DOHH2 (cell line): Measurements from ENCODE around the gene CABLES1.

ENCODE experiments used
- CTCF ChIP-seq: fragments of 200-600 bp; sonication (generic); IDR thresholded peaks from one replicate; pipeline ENCODE4 v1.5.1; 2014; ENCODE audit warnings: antibody characterized with exemption, mild to moderate bottlenecking, low read depth, low read length; ENCODE audit not compliant: poor library complexity, severe bottlenecking
- EZH2phosphoT487 ChIP-seq: fragments of 200-600 bp; sonication (generic); IDR thresholded peaks from 2 replicates; pipeline ENCODE4 v1.6.1; 2017; ENCODE audit warnings: borderline replicate concordance, mild to moderate bottlenecking, antibody characterized with exemption, low read length, moderate library complexity, mixed read lengths

DNA sequence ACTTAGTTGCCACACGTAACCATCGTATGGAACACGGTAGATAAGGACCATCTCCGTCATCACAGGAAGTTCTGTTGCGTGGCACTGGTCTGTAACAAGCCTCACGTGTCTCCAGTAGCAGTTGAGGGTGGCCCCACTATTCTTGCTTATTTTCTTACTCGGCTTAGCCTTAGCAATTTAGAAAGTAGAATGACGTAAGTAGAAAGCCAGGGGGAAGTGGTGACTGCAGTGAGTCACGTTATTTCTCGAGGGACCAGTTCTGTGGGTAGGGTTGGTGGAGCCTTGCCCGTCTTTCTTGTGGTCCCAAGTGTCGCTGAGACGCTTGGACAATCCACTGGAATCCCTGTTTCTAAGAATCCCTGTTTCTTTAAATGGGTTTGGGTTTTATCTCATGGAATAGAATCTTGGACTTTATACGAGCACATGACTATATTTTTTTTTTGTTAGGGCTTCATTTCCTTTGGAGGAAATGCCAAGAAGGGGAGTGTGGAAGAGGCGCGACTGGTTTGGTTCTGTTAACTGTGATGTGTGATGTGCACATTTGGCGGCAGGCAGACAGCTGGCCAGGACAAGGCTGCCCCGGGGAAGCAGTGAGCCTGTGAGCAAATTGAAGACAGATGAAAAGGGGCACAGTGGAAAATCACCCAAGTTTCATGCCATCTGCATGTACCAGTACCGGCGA lies 96.2 kb downstream of the CABLES1 start:
- TF ChIP-seq CTCF, result no peak
- no peak for TF ChIP-seq EZH2phosphoT487
